Activated CD8-positive, alpha-beta memory T cell treated with anti-CD3 and anti-CD28 coated beads for 36 hours (primary cell): ENCODE results near the gene CCL16. TPM values are rescaled to one million over a fixed set of nuclear protein-coding genes. Genes with fewer than 3 reads are reported as not detected.
"Not testable (repeated sequence)": the region's sequence is repeated elsewhere in the genome, so short reads cannot be mapped to it uniquely, and the experiment has no call there.

ENCODE experiments used
- CTCF ChIA-PET: fragments of 350-600 bp; sonication (Branson Sonifier 250); formaldehyde crosslinking; loops from one replicate; lab custom pipeline; 2021; ENCODE audit warnings: antibody characterized with exemption; lab: Charles Lee
- POLR2A ChIA-PET: fragments of 350-600 bp; sonication (Branson Sonifier 250); formaldehyde crosslinking; loops from one replicate; lab custom pipeline; 2021; ENCODE audit warnings: antibody characterized with exemption; lab: Charles Lee
- total RNA-seq, 2 experiments: library from RNA; stranded (reverse); gene quantifications; one replicate each; pipeline ENCODE4 v1.2.3, GENCODE V29; 2021

Gene CCL16
- not detected for total RNA-seq

- ChIA-PET CTCF (interaction anchor here (1.1 to 2.5 kb wide), 3 partner anchors 39 to 168 kb away, joined by 4 to 16 read pairs (median 12); no protein-coding TSS in a partner anchor), POLR2A (no interaction called here)
Measured at GRCh38 chr17:35981246-35981645, at the start of gene CCL16. Gene CCL16, minus strand, starts transcription at chr17:35981497. Its CDS starts 77 bp downstream, at chr17:35981420.

GRCh38 chr17:36030956-36031355, 49.7 kb upstream of the CCL16 start:
- ChIA-PET CTCF (no interaction called here), POLR2A (interaction anchor here (1.0 kb wide), 1 partner anchor 99 kb away, joined by 3 read pairs; no protein-coding TSS in a partner anchor)

DNA sequence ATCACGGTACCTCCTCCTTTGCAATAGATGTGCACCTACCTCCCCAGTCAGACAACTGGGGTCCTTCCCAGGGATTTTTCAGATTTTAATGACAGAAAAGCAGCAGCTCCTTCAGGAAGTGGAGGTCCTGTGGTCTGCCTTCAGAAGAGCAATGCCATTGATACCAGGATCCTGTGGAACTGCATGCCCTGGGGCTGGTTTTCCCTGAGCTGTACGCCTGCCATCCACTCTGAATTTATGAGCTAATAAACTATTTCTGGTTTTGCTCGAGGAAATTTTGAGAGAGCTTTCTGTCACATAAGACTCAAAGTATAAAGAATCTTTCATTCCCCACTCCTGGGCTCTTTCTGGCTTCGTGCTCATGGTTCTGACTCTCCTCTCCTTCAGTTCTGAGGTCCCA, 46.5 kb upstream of the CCL16 start:
- ChIA-PET POLR2A (interaction anchor here (0.6 kb wide), 1 partner anchor 215 kb away, joined by 9 read pairs; no protein-coding TSS in a partner anchor), CTCF (no interaction called here)

DNA sequence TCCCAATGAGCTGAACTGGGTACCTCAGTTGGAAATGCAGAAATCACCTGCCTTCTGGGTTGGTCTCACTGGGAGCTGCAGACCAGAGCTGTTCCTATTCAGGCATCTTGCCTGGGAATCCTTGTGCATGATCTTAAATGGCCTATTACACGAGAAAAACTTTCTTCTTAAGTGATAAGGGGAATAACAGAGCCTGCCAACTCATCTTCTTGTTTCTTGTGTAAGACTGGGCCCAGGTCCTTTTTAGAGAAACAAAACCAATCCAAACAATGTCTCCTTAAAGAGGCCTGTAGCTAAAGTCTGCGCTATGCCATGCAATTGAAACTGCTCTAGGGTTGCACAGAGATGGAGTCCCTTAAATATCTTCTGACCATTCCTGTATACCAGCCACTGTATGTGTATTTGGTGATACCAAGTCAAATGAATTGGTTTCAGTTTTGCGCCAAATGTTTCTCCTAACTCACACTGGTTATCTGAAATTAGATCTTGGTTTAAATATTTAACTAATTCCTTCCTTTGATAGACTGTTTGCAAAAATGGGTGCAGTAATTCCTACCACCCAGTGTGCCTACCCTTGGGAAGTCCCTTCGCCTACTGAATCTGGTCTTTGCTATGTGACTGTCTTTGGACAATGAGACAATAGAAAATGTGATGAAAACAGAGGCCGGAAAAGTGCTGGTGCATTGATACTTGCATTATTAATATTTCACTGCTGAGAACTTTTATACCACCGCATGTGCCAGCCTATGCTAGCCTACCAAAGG, 43.0 kb upstream of the CCL16 start:
- ChIA-PET CTCF (no interaction called here), POLR2A (no interaction called here)

DNA sequence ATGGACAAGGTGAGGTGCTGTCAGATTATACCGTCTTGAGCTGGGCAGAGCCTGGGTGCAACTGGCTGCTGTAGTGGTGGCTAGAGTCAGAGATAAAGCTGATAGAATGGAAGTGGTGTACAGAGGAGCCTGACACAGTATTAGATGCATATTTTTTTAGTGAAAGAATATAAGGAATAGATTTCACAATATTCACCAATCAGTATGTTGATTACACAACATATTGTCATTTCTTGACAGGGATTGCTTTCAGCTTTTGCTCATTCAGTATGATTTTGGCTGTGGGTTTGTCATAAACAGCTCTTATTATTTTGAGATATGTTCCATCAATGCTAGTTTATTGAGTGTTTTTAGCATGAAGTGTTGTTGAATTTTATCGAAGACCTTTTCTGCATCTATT, 38.1 kb upstream of the CCL16 start:
- ChIA-PET CTCF (interaction anchor here (1.3 kb wide), 1 partner anchor 38 kb away, joined by 4 read pairs; the partner anchor contains the start of gene CCL16), POLR2A (no interaction called here)

- CTCF ChIA-PET, result no interaction called here
Measured at GRCh38 chr17:36017799-36018198, 36.5 kb upstream of the CCL16 start, which contains the start of gene CCL23. Gene CCL23, minus strand, starts transcription at chr17:36017972. Its CDS starts 75 bp downstream, at chr17:36017897.

GRCh38 chr17:36016555-36016954, 35.3 kb upstream of the CCL16 start:
- CTCF ChIA-PET, result no interaction called here

More at GRCh38 chr17:36017799-36018198, 36.5 kb upstream of the CCL16 start, which contains the start of gene CCL23:
- POLR2A ChIA-PET, result no interaction called here

DNA sequence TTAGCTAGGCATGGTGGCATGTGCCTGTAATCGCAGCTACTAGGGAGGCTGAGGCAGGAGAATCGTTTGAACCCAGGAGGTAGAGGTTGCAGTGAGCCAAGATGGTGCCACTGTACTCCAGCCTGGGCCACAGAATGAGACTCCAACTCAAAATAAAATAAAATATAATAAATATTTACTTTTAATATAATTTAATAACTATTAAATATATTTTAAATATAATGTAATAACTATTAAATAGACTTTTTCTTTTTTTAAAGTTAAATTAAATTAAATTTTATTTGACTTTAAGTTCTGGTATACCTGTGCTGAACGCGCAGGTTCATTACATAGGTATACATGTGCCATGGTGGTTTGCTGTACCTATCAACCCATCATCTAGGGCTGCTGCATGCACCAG, 34.6 kb upstream of the CCL16 start:
- CTCF ChIA-PET, result interaction anchor here (0.6 kb wide), 1 partner anchor 130 kb away, joined by 4 read pairs; no protein-coding TSS in a partner anchor
- POLR2A ChIA-PET, result not testable (repeated sequence)

More at GRCh38 chr17:36016555-36016954, 35.3 kb upstream of the CCL16 start:
- POLR2A ChIA-PET, result no interaction called here

DNA sequence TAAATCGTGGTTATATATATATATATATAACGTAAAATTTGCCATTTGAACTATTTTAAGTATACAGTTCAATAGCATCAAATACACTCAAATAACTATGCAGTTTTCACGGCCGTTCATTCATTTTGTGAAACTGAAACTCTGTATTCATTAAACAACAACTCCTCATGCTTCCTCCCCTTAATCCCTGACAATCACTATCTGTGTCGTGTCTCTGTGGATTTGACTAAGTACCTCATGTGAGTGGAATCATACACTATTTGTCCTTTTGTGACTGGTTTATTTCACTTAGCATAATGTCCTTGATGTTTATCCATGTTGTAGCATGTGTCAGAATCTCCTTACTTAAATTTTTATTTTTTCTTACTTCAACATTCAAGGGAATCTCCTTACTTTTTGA, 33.6 kb upstream of the CCL16 start:
- POLR2A ChIA-PET, result no interaction called here
- CTCF ChIA-PET, result no interaction called here

DNA sequence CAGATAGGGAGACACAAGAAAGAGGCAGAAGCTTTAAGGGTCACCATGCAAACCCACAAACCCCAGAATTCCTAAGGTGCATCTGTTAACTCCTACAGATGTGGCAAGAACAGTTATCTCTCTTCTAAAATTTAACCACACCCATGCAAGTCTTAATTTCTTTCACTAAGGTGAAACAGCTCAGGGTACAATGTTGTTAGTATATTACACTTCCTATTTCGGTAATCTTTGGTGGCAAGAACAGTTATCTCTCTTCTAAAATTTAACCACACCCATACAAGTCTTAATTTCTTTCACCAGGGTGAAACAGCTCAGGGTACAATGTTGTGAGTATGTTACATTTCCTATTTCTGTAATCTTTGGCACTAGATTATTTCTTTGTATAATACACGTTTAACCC, 29.9 kb upstream of the CCL16 start:
- ChIA-PET POLR2A (no interaction called here), CTCF (no interaction called here)

- CTCF ChIA-PET, result no interaction called here
- POLR2A ChIA-PET, result no interaction called here
Measured at GRCh38 chr17:36008998-36009665, 27.8 kb upstream of the CCL16 start.

GRCh38 chr17:36004594-36005108, 23.4 kb upstream of the CCL16 start:
- POLR2A ChIA-PET, result no interaction called here
- CTCF ChIA-PET, result interaction anchor here (0.9 to 2.0 kb wide), 2 partner anchors 29 to 68 kb away, joined by 3 to 6 read pairs; no protein-coding TSS in a partner anchor

DNA sequence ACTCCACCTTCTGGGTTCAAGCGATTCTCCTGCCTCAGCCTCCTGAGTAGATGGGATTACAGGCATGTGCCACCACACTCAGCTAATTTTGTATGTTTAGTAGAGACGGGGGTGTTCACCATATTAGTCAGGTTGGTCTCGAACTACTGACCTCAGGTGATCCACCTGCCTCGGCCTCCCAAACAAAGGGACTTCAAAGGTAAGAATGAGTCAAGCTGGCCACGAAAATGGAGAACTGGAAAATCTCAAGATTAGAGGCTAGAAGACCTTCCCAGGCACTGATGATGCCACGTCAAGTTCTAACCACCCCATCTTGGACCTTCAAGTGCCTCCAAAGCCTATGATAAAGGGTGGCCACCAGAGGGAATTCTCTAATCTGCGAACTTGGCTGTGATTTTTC, 21.3 kb upstream of the CCL16 start:
- ChIA-PET POLR2A (no interaction called here), CTCF (interaction anchor here (0.6 kb wide), 1 partner anchor 32 kb away, joined by 3 read pairs; no protein-coding TSS in a partner anchor)

DNA sequence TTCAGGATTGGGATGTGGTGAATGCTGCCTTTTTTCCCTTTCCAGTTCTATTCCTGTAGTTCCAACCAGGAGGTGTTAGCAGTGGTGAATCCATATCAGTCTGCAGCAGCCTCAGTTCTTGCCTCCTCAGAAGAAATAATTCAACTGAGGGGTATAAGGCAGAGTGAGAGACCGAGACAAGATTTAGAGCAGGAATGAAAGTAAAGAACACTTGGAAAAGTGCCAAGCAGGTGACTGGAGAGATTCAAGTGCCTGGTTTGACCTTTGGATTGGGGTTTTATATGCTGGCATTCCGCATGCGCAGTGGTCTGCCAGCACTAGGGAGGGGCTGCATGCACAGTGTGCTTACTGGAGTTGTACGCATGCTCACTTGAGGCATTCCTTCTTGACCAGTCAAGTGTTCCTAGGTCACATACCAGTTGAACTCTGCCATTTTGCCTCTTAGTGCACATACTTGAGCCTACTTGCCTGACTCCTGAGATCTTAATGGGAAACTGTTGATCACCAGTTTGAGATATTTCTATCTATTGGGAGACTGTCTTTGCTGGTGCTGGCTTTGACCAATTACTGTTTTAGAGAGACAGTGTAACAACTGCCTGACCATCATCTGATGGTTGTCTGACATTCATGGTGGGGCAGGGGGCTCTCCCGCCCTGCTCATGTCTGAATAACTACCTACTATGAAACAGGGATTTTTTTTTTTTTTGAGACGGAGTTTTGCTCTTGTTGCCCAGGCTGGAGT, 20.7 kb upstream of the CCL16 start:
- CTCF ChIA-PET, result interaction anchor here (0.5 kb wide), 1 partner anchor 178 kb away, joined by 3 read pairs; no protein-coding TSS in a partner anchor
- POLR2A ChIA-PET, result no interaction called here

DNA sequence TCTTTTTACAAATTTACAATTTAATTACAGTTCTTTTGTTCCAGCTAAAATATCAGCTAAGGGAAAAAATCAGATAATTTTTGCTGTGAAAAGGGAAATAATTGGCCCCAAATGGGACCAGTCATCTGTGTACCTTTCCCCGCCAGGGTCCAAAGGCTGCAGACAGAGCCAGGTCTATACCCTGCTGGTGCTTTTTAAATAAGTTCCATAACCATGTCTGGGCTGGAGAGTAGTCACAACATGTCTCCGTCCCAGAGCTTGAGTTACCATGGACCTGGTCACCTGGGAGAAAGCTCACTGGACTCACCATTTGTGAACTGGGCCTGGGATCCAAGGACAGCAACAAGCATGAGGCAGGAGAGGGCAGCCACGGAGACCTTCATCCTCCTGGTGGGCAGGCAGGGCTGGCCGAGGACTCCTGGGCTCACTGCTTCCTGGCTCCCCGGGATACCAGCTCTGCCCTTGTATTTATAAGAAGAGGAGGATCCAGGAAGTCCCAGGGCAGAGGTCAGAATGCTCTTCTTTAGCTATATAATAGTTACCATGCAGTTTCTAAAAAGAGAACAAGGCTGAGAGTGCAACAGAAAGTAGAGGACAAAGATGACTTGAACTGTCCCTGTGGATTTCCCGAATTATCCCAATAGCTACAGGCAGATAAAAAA, 19.9 kb upstream of the CCL16 start, which contains the start of gene CCL15:
Gene CCL15 (minus strand): TSS at position 444 of the 662 bp plus-strand sequence. CDS start 61 bp downstream, at position 383.
- ChIA-PET CTCF (interaction anchor here (0.5 kb wide), 1 partner anchor 177 kb away, joined by 3 read pairs; no protein-coding TSS in a partner anchor), POLR2A (no interaction called here)

GRCh38 chr17:36000732-36001109, 19.4 kb upstream of the CCL16 start:
- ChIA-PET POLR2A (no interaction called here), CTCF (no interaction called here)

DNA sequence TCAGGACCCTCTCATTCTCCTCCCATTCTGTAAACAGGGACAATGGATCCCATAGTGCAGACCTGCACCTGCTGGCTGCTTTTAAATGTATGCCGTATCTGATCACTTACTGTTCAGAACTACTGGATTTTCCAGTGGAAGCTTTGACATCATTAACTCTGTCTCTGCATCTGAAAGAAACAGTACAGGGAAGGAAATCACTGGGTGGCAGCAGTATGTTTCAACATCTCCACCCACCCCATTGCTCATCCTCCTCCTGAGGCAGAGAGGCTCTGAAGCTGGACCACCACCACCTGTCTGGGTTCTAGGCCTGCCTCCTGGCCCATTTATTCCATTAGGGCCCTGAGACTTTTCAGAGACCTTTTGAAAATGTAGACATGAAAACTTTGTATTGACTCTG, 17.5 kb upstream of the CCL16 start:
- CTCF ChIA-PET, result no interaction called here
- POLR2A ChIA-PET, result no interaction called here

GRCh38 chr17:35998018-35998545, 16.8 kb upstream of the CCL16 start:
- ChIA-PET POLR2A (no interaction called here), CTCF (no interaction called here)
